ENCODE results near the gene CALHM2. TPM values are rescaled to one million over a fixed set of nuclear protein-coding genes. Genes with fewer than 3 reads are reported as not detected.
"Not testable (repeated sequence)": the region's sequence is repeated elsewhere in the genome, so short reads cannot be mapped to it uniquely, and the experiment has no call there.

The CALHM2 gene
- total RNA-seq, 1 experiment from 2014 or later = 5.9 TPM

DNA sequence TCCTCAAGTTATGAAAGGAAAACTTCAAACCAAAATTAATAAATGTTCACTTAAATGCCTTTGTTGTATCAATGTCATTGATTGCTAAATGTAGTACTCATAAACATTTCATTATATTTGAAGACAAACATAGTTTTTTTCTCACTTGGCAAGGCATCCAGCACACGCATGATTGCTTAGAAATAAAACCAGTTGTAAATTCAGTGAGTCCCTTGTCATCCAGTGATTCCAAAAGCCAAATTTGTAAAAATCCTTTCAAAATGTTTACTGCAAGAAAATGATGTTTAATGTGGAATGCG is 35.2 kb upstream of the CALHM2 start:
- TF ChIP-seq SIN3A (IDR thresholded peaks at IDR 0.05; ENCODE audit: borderline replicate concordance, insufficient read depth, low read depth, low read length) (no peak), TCF7L2 (IDR thresholded peaks at IDR 0.05; ENCODE audit: low read depth, low read length) (no peak), POLR2AphosphoS5 (IDR thresholded peaks at IDR 0.05; ENCODE audit: low read depth, low read length) (no peak)
- TF ChIP-seq, protein P1, sequence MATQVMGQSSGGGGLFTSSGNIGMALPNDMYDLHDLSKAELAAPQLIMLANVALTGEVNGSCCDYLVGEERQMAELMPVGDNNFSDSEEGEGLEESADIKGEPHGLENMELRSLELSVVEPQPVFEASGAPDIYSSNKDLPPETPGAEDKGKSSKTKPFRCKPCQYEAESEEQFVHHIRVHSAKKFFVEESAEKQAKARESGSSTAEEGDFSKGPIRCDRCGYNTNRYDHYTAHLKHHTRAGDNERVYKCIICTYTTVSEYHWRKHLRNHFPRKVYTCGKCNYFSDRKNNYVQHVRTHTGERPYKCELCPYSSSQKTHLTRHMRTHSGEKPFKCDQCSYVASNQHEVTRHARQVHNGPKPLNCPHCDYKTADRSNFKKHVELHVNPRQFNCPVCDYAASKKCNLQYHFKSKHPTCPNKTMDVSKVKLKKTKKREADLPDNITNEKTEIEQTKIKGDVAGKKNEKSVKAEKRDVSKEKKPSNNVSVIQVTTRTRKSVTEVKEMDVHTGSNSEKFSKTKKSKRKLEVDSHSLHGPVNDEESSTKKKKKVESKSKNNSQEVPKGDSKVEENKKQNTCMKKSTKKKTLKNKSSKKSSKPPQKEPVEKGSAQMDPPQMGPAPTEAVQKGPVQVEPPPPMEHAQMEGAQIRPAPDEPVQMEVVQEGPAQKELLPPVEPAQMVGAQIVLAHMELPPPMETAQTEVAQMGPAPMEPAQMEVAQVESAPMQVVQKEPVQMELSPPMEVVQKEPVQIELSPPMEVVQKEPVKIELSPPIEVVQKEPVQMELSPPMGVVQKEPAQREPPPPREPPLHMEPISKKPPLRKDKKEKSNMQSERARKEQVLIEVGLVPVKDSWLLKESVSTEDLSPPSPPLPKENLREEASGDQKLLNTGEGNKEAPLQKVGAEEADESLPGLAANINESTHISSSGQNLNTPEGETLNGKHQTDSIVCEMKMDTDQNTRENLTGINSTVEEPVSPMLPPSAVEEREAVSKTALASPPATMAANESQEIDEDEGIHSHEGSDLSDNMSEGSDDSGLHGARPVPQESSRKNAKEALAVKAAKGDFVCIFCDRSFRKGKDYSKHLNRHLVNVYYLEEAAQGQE (IDR thresholded peaks at IDR 0.05; ENCODE audit: insufficient read depth in 1 of 2, low read depth in 2 of 2, low read length in 1 of 2) = no peak
- TF ChIP-seq, protein P2, sequence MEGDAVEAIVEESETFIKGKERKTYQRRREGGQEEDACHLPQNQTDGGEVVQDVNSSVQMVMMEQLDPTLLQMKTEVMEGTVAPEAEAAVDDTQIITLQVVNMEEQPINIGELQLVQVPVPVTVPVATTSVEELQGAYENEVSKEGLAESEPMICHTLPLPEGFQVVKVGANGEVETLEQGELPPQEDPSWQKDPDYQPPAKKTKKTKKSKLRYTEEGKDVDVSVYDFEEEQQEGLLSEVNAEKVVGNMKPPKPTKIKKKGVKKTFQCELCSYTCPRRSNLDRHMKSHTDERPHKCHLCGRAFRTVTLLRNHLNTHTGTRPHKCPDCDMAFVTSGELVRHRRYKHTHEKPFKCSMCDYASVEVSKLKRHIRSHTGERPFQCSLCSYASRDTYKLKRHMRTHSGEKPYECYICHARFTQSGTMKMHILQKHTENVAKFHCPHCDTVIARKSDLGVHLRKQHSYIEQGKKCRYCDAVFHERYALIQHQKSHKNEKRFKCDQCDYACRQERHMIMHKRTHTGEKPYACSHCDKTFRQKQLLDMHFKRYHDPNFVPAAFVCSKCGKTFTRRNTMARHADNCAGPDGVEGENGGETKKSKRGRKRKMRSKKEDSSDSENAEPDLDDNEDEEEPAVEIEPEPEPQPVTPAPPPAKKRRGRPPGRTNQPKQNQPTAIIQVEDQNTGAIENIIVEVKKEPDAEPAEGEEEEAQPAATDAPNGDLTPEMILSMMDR (IDR thresholded peaks at IDR 0.05) = no peak
- BruUV-seq (replicated peaks) = no TSS peak
- ATAC-seq (no peak), DNase-seq (ENCODE audit: low read depth, low spot score) (no peak)
- Histone ChIP-seq H3K4me3 (ENCODE audit: low read depth in 2 of 2, low read length in 2 of 2) (no peak overlapping the region), H3K4me1 (ENCODE audit: control insufficient read depth, insufficient read depth, low read length) (peaks cover 3% of the 10 kb centered on the region; the same call in 1 of the 2 replicates), H3K27me3 (ENCODE audit: control insufficient read depth, insufficient read depth, low read length) (peaks cover under 1% of the 10 kb centered on the region; the same call in 1 of the 2 replicates), H3K36me3 (ENCODE audit: control insufficient read depth, insufficient read depth, low read length) (no peaks in the 10 kb centered on the region), H3K9me3 (ENCODE audit: control insufficient read depth, insufficient read depth, low read depth, low read length) (no peaks in the 10 kb centered on the region), H3K27ac (ENCODE audit: low read length) (no peak overlapping the region)
- ChIA-PET CTCF (no interaction called here), POLR2A (no interaction called here)
- in situ Hi-C loops (cut with HindIII; ENCODE audit: low pct_unique_long_range_greater_than_20kb, low sequenced_read_pairs) (no loop called here), intact Hi-C loops (cut with micrococcal nuclease; ENCODE audit: unreplicated experiment) (no loop called here)

DNA sequence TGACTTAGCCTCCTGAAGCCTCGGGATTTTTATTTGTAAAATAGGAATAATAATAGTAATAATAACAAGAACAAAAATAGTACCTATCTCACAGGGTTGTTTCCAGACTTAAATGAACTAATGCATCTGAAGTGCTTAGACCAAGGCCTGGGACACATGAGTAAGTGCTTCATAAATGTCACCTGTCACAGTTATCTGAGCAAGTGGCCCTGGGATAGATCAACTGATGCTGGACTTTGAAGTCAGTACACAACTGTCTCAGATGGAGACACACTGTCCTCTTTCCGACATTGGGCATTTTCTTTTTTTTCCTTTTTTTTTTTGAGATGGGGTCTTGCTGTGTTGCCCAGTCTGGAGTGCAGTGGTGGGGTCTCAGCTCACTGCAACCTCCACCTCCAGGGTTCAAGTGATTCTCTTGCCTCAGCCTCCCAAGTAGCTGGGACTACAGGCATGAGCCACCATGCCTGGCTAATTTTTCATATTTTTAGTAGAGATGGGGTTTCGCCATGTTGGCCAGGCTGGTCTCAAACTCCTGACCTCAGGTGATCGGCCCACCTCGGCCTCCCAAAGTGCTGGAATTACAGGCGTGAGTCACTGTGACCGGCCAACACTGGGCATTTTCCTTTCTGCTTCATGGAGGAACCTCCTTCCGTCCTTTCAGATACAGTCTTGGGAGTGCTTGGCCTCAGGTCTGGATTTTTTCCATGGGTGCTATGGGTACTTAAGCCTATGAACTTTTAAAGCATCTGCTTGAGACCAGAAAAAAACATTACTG is 34.7 kb upstream of the CALHM2 start:
- CTCF ChIA-PET = interaction anchor here (0.9 kb wide), 1 partner anchor 71 kb away, joined by 3 read pairs; no protein-coding TSS in a partner anchor
- H3K4me1 ChIP-seq (ENCODE audit: control insufficient read depth, insufficient read depth, low read length); H3K4me3 ChIP-seq (ENCODE audit: low read depth in 2 of 2, low read length in 2 of 2); H3K36me3 ChIP-seq (ENCODE audit: control insufficient read depth, insufficient read depth, low read length); in situ Hi-C loops (cut with HindIII; ENCODE audit: low pct_unique_long_range_greater_than_20kb, low sequenced_read_pairs); H3K27ac ChIP-seq (ENCODE audit: low read length); intact Hi-C loops (cut with micrococcal nuclease; ENCODE audit: unreplicated experiment); H3K27me3 ChIP-seq (ENCODE audit: control insufficient read depth, insufficient read depth, low read length); ATAC-seq; BruUV-seq (replicated peaks); POLR2A ChIA-PET; DNase-seq (ENCODE audit: low read depth, low spot score); H3K9me3 ChIP-seq (ENCODE audit: control insufficient read depth, insufficient read depth, low read depth, low read length): not testable (repeated sequence)

DNA sequence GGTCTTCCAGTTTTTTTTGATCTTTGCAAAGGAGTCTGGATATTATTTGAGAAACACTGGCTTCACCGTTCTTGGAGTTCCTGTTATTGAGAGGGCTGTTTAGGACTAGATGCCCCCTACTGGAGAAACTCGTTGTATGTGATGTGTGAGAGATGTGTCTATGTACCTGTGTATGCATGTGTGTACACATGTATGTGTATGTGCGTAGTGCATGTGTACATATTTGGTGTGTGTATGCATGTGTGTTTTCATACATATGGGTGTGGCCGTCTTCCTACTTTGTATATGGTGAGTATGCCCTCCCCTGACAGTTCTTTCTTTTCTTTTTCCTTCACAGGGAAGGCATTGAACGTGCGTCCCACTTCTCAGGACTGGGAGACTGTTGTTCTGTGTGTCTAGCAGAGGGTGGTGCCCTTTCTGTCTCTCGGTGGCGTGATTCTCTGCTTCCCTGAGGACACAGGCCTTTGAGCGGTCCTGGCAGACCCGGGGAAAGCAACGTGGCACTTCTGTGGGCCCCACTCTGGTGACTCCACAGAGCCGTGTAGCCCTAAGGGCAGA is 29.9 kb upstream of the CALHM2 start:
- no peaks in the 10 kb centered on the region for H3K36me3 ChIP-seq (ENCODE audit: control insufficient read depth, insufficient read depth, low read length)
- TF ChIP-seq, protein P2 (IDR thresholded peaks at IDR 0.05) = peak; percentile 83
- no peak for TF ChIP-seq SIN3A (IDR thresholded peaks at IDR 0.05; ENCODE audit: borderline replicate concordance, insufficient read depth, low read depth, low read length)
- H3K4me3 ChIP-seq (ENCODE audit: low read depth in 2 of 2, low read length in 2 of 2) = no peak overlapping the region
- POLR2A ChIA-PET = no interaction called here
- intact Hi-C loops (cut with micrococcal nuclease; ENCODE audit: unreplicated experiment) (no loop called here), in situ Hi-C loops (cut with HindIII; ENCODE audit: low pct_unique_long_range_greater_than_20kb, low sequenced_read_pairs) (no loop called here)
- peak; percentile 41 for DNase-seq (ENCODE audit: low read depth, low spot score)
- no peaks in the 10 kb centered on the region for H3K27me3 ChIP-seq (ENCODE audit: control insufficient read depth, insufficient read depth, low read length)
- H3K9me3 ChIP-seq (ENCODE audit: control insufficient read depth, insufficient read depth, low read depth, low read length) = no peaks in the 10 kb centered on the region
- no peaks in the 10 kb centered on the region; the same call in 1 of the 2 replicates for H3K4me1 ChIP-seq (ENCODE audit: control insufficient read depth, insufficient read depth, low read length)
- peak; percentile 78 for ATAC-seq
- CTCF ChIA-PET = interaction anchor here (0.8 to 1.2 kb wide), 2 partner anchors 9 to 95 kb away, joined by 4 to 10 read pairs; no protein-coding TSS in a partner anchor
- BruUV-seq (replicated peaks) = no TSS peak
- no peak overlapping the region for H3K27ac ChIP-seq (ENCODE audit: low read length)

Measured in Panc1 (cell line).